HG02610 (cell line): ENCODE data around the gene AGPAT3.

ENCODE experiments used
- ATAC-seq: cut with Tn5 transposase; IDR thresholded peaks from one replicate; pipeline ENCODE4 v1.9.1; 2021; ENCODE audit warnings: mild to moderate bottlenecking, moderate library complexity; ENCODE audit not compliant: unreplicated experiment

The AGPAT3 gene

GRCh38 chr21:44012474-44013379 lies 147.7 kb downstream of the AGPAT3 start:
- ATAC-seq: peak; percentile 55

- ATAC-seq: no peak
These were observed 148.5 kb downstream of the AGPAT3 start for GRCh38 chr21:44013380-44014088.

GRCh38 chr21:44017601-44018000 lies 152.6 kb downstream of the AGPAT3 start:
- no peak for ATAC-seq

GRCh38 chr21:44018127-44018526 lies 153.1 kb downstream of the AGPAT3 start:
- ATAC-seq: no peak

- no peak for ATAC-seq
These were observed 154.0 kb downstream of the AGPAT3 start for GRCh38 chr21:44018813-44019567.

- no peak for ATAC-seq
These were observed 154.5 kb downstream of the AGPAT3 start for GRCh38 chr21:44019568-44019958.

- ATAC-seq: no peak
These were observed 155.5 kb downstream of the AGPAT3 start for GRCh38 chr21:44020551-44020950.

- no peak for ATAC-seq
These were observed 156.0 kb downstream of the AGPAT3 start for GRCh38 chr21:44021064-44021463.

GRCh38 chr21:44024257-44024656 lies 159.2 kb downstream of the AGPAT3 start:
- ATAC-seq: no peak

GRCh38 chr21:44024887-44025353 lies 159.9 kb downstream of the AGPAT3 start:
- no peak for ATAC-seq

GRCh38 chr21:44027607-44028286 lies 162.7 kb downstream of the AGPAT3 start:
- no peak for ATAC-seq

- ATAC-seq: no peak
These were observed 163.2 kb downstream of the AGPAT3 start for GRCh38 chr21:44028287-44028659.

GRCh38 chr21:44029460-44030087 lies 164.6 kb downstream of the AGPAT3 start:
- ATAC-seq: no peak

GRCh38 chr21:44035244-44035643 lies 170.2 kb downstream of the AGPAT3 start:
- no peak for ATAC-seq
